Measurements from ENCODE around the gene SLC7A6.

GRCh38 chr16:68246666-68247065 lies 17.7 kb upstream of the SLC7A6 start:
- TF ChIP-seq POLR2A (IDR thresholded peaks at IDR 0.05) (no peak), POLR2AphosphoS5 (IDR thresholded peaks at IDR 0.05) (no peak)

Data from prostate gland (tissue), 1 donor.